ENCODE measurements around the gene SPP1.

GRCh38 chr4:87978681-87979080 lies 3.2 kb downstream of the SPP1 start:
- TF ChIP-seq EZH2 (IDR thresholded peaks at IDR 0.05) (no peak), JUND (IDR thresholded peaks at IDR 0.05) (no peak)
- TF ChIP-seq, protein P1, sequence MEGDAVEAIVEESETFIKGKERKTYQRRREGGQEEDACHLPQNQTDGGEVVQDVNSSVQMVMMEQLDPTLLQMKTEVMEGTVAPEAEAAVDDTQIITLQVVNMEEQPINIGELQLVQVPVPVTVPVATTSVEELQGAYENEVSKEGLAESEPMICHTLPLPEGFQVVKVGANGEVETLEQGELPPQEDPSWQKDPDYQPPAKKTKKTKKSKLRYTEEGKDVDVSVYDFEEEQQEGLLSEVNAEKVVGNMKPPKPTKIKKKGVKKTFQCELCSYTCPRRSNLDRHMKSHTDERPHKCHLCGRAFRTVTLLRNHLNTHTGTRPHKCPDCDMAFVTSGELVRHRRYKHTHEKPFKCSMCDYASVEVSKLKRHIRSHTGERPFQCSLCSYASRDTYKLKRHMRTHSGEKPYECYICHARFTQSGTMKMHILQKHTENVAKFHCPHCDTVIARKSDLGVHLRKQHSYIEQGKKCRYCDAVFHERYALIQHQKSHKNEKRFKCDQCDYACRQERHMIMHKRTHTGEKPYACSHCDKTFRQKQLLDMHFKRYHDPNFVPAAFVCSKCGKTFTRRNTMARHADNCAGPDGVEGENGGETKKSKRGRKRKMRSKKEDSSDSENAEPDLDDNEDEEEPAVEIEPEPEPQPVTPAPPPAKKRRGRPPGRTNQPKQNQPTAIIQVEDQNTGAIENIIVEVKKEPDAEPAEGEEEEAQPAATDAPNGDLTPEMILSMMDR (IDR thresholded peaks at IDR 0.05 in 2 of 3, conservative IDR thresholded peaks at IDR 0.05 in 1 of 3; ENCODE audit: borderline replicate concordance in 1 of 3, insufficient read depth in 1 of 3, low read depth in 2 of 3, low read length in 2 of 3): no peak
